HEK293 (cell line): ENCODE data around the gene TMPRSS11A.

Source experiments
- CTCF ChIA-PET: fragments of 350-600 bp; formaldehyde crosslinking; extraction: SDS; loops from one replicate; lab custom pipeline; 2021; ENCODE audit warnings: antibody characterized with exemption; lab: Yijun Ruan, JAX
- POLR2A ChIA-PET: fragments of 300-600 bp; formaldehyde crosslinking; extraction: SDS; loops from one replicate; lab custom pipeline; 2020; ENCODE audit warnings: antibody characterized with exemption, inconsistent platforms; lab: Yijun Ruan, JAX
- H3K27ac ChIP-seq: fragments of 200-500 bp; sonication (Bioruptor generic); 2 replicates; pipeline ENCODE4 v1.5.1; 2014; ENCODE audit warnings: low read depth, low read length, control low read depth, inconsistent platforms; ENCODE audit errors: extremely low read depth
- H3K36me3 ChIP-seq, 2 experiments: fragments of 200-500 bp in 1 of 2; sonication (Bioruptor generic) in 1 of 2; 1 replicate in 1 of 2; 2 replicates in 1 of 2; pipeline ENCODE4 v1.5.1; 2014 to 2017; ENCODE audit warnings: inconsistent platforms in 2 of 2, low read length in 2 of 2; ENCODE audit not compliant: control insufficient read depth in 2 of 2, insufficient read depth in 1 of 2
- H3K4me1 ChIP-seq: fragments of 200-500 bp; sonication (Bioruptor generic); 2 replicates; pipeline ENCODE4 v1.5.1; 2014; ENCODE audit warnings: mild to moderate bottlenecking, low read length, inconsistent platforms; ENCODE audit not compliant: control insufficient read depth, insufficient read depth
- H3K4me3 ChIP-seq: 2 replicates; pipeline ENCODE4 v1.5.1; 2011; ENCODE audit warnings: low read depth, mild to moderate bottlenecking, control low read depth, low read length, moderate library complexity
- H3K9me3 ChIP-seq: fragments of 200-500 bp; sonication (Bioruptor generic); 2 replicates; pipeline ENCODE4 v1.5.1; 2014; ENCODE audit warnings: low read depth, low read length, inconsistent platforms; ENCODE audit not compliant: control insufficient read depth, insufficient read depth
- GLI2 ChIP-seq: fragments of 450-650 bp; formaldehyde crosslinking; IDR thresholded peaks from 2 replicates; pipeline ENCODE4; 2017; ENCODE audit warnings: missing biosample characterization, missing genetic modification characterization, low read depth, borderline replicate concordance
- KLF9 ChIP-seq: fragments of 450-650 bp; formaldehyde crosslinking; IDR thresholded peaks from 2 replicates; pipeline ENCODE4 v1.5.1; 2016; ENCODE audit warnings: missing biosample characterization, missing genetic modification characterization, low read depth
- SCRT2 ChIP-seq: fragments of 450-650 bp; formaldehyde crosslinking; IDR thresholded peaks from 2 replicates; pipeline ENCODE4 v1.5.1; 2016; ENCODE audit warnings: missing biosample characterization, missing genetic modification characterization
- YY1 ChIP-seq: fragments of 450-650 bp; formaldehyde crosslinking; IDR thresholded peaks from 2 replicates; pipeline ENCODE4 v1.5.1; 2018; ENCODE audit warnings: missing biosample characterization, missing genetic modification characterization
- ZBTB17 ChIP-seq: fragments of 450-650 bp; formaldehyde crosslinking; IDR thresholded peaks from 2 replicates; pipeline ENCODE4 v1.5.1; 2016; ENCODE audit warnings: missing biosample characterization, missing genetic modification characterization
- ZNF221 ChIP-seq: fragments of 450-650 bp; formaldehyde crosslinking; IDR thresholded peaks from 2 replicates; pipeline ENCODE4 v1.5.1; 2017; ENCODE audit warnings: missing biosample characterization, missing genetic modification characterization, borderline replicate concordance
- ZNF23 ChIP-seq: fragments of 450-650 bp; formaldehyde crosslinking; IDR thresholded peaks from 2 replicates; pipeline ENCODE4 v1.5.1; 2016; ENCODE audit warnings: missing biosample characterization, missing genetic modification characterization, borderline replicate concordance
- ZNF248 ChIP-seq: fragments of 450-650 bp; formaldehyde crosslinking; IDR thresholded peaks from 2 replicates; pipeline ENCODE4 v1.5.1; 2017; ENCODE audit warnings: missing biosample characterization, missing genetic modification characterization
- ZNF416 ChIP-seq: fragments of 450-650 bp; formaldehyde crosslinking; IDR thresholded peaks from 2 replicates; pipeline ENCODE4 v1.5.1; 2016; ENCODE audit warnings: missing biosample characterization, missing genetic modification characterization
- ZNF596 ChIP-seq: fragments of 450-650 bp; IDR thresholded peaks from 2 replicates; pipeline ENCODE4 v1.5.0; 2018; ENCODE audit warnings: missing biosample characterization, mild to moderate bottlenecking, missing genetic modification characterization, moderate library complexity
- ZNF623 ChIP-seq: fragments of 450-650 bp; formaldehyde crosslinking; IDR thresholded peaks from 2 replicates; pipeline ENCODE4 v1.5.1; 2016; ENCODE audit warnings: missing biosample characterization, missing genetic modification characterization
- ZNF792 ChIP-seq: fragments of 450-650 bp; formaldehyde crosslinking; IDR thresholded peaks from 2 replicates; pipeline ENCODE4 v1.5.1; 2016; ENCODE audit warnings: missing biosample characterization, missing genetic modification characterization
- ZXDB ChIP-seq: fragments of 450-650 bp; formaldehyde crosslinking; IDR thresholded peaks from 2 replicates; pipeline ENCODE4 v1.5.1; 2016; ENCODE audit warnings: missing biosample characterization, missing genetic modification characterization
- TF ChIP-seq, protein P1 (sequence below): fragments of 450-650 bp; formaldehyde crosslinking; IDR thresholded peaks from 2 replicates; pipeline ENCODE4 v1.5.1; 2016; ENCODE audit warnings: missing biosample characterization, missing genetic modification characterization
- TF ChIP-seq, protein P2 (sequence below): fragments of 450-650 bp; formaldehyde crosslinking; conservative IDR thresholded peaks from 2 replicates; pipeline ENCODE4 v1.5.1; 2016; ENCODE audit warnings: low read depth, missing biosample characterization, missing genetic modification characterization
- TF ChIP-seq, protein P3 (sequence below): IDR thresholded peaks from 2 replicates; pipeline ENCODE4 v1.6.1; 2011; ENCODE audit warnings: mild to moderate bottlenecking, low read depth, low read length, borderline replicate concordance
- TF ChIP-seq, protein P4 (sequence below): fragments of 450-650 bp; formaldehyde crosslinking; IDR thresholded peaks from 2 replicates; pipeline ENCODE4 v1.5.1; 2016; ENCODE audit warnings: missing biosample characterization, missing genetic modification characterization, low read depth
- TF ChIP-seq, protein P5 (sequence below): fragments of 450-650 bp; formaldehyde crosslinking; IDR thresholded peaks from 2 replicates; pipeline ENCODE4 v1.5.1; 2017; ENCODE audit warnings: missing biosample characterization, missing genetic modification characterization
- TF ChIP-seq, protein P6 (sequence below): fragments of 450-650 bp; formaldehyde crosslinking; IDR thresholded peaks from 2 replicates; pipeline ENCODE4 v1.5.1; 2017; ENCODE audit warnings: missing biosample characterization, missing genetic modification characterization

TMPRSS11A gene

DNA sequence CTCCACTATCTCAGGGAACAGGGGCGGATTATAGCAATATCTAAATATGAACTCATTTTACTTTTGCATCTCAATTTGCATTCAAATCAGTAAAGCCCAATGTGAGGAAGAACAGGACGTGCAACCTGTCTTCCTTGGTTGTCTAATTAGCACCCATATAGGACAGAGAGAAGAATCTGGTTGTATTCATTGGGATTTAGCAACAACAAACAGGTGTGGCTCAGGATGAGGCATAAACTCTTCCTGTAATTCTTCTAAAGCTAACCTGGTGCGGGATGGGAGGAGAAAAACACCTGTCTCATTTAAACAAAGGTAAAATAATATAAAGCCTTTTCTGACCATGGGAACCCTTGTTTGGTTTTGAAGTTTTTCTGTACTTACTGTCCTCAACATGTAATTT is 22.2 kb downstream of the TMPRSS11A start:
- Histone ChIP-seq H3K4me1 (no peaks in the 10 kb centered on the region), H3K36me3 (no peaks in the 10 kb centered on the region), H3K4me3 (no peak overlapping the region)
- POLR2A ChIA-PET: no interaction called here
- CTCF ChIA-PET: no interaction called here
- TF ChIP-seq, protein P1, sequence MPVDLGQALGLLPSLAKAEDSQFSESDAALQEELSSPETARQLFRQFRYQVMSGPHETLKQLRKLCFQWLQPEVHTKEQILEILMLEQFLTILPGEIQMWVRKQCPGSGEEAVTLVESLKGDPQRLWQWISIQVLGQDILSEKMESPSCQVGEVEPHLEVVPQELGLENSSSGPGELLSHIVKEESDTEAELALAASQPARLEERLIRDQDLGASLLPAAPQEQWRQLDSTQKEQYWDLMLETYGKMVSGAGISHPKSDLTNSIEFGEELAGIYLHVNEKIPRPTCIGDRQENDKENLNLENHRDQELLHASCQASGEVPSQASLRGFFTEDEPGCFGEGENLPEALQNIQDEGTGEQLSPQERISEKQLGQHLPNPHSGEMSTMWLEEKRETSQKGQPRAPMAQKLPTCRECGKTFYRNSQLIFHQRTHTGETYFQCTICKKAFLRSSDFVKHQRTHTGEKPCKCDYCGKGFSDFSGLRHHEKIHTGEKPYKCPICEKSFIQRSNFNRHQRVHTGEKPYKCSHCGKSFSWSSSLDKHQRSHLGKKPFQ (tag by site-specific recombination): no peak
- TF ChIP-seq ZNF416 (tag by site-specific recombination) (no peak), ZNF596 (tag by site-specific recombination) (no peak), ZNF792 (no peak)
- TF ChIP-seq, all 188 proteins: peak for 0
- H3K9me3 ChIP-seq: no peaks in the 10 kb centered on the region
- no peak overlapping the region for H3K27ac ChIP-seq

DNA sequence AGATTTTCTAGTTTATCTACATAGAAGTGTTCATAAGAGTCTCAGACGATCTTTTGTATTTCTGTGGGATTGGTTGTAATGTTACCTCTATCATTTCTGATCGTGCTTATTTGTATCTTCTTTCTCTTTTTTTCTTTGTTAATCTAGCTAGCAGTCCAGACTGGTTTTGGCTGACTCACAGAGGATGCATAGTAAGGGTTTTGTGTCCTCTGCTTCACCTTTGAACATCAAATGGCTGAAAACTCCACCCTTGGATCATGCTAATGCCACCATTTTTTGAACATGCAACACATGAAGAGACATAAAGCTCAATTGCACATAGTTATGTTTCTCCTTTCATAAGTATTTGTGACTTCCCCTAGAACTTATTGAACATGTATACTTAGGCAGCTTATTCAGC is 22.8 kb downstream of the TMPRSS11A start:
- ChIA-PET CTCF (no interaction called here), POLR2A (no interaction called here)
- no peaks in the 10 kb centered on the region for H3K4me1 ChIP-seq
- no peak overlapping the region for H3K4me3 ChIP-seq
- no peaks in the 10 kb centered on the region for H3K9me3 ChIP-seq
- no peaks in the 10 kb centered on the region for H3K36me3 ChIP-seq
- H3K27ac ChIP-seq: no peak overlapping the region
- TF ChIP-seq ZNF23 (tag by site-specific recombination) (no peak), ZNF416 (tag by site-specific recombination) (no peak), ZNF623 (tag by site-specific recombination) (no peak), YY1 (no peak), ZNF248 (tag by site-specific recombination) (no peak), ZXDB (tag by site-specific recombination) (no peak)
- TF ChIP-seq, protein P2, sequence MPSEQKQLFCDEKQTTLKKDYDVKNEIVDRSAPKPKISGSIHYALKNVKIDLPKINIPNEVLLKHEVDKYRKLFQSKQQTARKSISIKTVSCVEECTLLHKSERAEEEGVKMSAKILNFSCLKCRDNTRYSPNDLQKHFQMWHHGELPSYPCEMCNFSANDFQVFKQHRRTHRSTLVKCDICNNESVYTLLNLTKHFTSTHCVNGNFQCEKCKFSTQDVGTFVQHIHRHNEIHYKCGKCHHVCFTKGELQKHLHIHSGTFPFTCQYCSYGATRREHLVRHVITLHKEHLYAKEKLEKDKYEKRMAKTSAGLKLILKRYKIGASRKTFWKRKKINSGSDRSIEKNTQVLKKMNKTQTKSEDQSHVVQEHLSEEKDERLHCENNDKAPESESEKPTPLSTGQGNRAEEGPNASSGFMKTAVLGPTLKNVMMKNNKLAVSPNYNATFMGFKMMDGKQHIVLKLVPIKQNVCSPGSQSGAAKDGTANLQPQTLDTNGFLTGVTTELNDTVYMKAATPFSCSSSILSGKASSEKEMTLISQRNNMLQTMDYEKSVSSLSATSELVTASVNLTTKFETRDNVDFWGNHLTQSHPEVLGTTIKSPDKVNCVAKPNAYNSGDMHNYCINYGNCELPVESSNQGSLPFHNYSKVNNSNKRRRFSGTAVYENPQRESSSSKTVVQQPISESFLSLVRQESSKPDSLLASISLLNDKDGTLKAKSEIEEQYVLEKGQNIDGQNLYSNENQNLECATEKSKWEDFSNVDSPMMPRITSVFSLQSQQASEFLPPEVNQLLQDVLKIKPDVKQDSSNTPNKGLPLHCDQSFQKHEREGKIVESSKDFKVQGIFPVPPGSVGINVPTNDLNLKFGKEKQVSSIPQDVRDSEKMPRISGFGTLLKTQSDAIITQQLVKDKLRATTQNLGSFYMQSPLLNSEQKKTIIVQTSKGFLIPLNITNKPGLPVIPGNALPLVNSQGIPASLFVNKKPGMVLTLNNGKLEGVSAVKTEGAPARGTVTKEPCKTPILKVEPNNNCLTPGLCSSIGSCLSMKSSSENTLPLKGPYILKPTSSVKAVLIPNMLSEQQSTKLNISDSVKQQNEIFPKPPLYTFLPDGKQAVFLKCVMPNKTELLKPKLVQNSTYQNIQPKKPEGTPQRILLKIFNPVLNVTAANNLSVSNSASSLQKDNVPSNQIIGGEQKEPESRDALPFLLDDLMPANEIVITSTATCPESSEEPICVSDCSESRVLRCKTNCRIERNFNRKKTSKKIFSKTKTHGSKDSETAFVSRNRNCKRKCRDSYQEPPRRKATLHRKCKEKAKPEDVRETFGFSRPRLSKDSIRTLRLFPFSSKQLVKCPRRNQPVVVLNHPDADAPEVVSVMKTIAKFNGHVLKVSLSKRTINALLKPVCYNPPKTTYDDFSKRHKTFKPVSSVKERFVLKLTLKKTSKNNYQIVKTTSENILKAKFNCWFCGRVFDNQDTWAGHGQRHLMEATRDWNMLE (tag by site-specific recombination): no peak
- TF ChIP-seq, protein P3, sequence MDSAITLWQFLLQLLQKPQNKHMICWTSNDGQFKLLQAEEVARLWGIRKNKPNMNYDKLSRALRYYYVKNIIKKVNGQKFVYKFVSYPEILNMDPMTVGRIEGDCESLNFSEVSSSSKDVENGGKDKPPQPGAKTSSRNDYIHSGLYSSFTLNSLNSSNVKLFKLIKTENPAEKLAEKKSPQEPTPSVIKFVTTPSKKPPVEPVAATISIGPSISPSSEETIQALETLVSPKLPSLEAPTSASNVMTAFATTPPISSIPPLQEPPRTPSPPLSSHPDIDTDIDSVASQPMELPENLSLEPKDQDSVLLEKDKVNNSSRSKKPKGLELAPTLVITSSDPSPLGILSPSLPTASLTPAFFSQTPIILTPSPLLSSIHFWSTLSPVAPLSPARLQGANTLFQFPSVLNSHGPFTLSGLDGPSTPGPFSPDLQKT: no peak

DNA sequence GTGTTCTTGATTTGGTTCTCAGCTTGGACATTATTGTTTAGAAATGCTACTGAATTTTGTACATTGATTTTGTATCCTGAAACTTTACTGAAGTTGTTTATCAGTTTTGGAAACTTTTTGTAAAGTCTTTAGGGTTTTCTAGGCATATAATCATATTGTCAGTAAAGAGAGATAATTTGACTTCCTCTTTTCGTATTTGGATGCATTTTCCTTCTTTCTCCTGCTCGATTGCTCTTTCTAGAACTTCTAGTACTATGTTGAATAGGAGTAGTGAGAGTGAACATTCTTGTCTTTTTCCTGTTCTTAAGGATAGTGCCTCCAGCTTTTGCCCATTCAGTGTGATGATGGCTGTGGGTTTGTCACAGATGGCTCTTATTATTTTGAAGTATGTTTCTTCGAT is 24.1 kb downstream of the TMPRSS11A start:
- POLR2A ChIA-PET: no interaction called here
- CTCF ChIA-PET: no interaction called here
- TF ChIP-seq, protein P4, sequence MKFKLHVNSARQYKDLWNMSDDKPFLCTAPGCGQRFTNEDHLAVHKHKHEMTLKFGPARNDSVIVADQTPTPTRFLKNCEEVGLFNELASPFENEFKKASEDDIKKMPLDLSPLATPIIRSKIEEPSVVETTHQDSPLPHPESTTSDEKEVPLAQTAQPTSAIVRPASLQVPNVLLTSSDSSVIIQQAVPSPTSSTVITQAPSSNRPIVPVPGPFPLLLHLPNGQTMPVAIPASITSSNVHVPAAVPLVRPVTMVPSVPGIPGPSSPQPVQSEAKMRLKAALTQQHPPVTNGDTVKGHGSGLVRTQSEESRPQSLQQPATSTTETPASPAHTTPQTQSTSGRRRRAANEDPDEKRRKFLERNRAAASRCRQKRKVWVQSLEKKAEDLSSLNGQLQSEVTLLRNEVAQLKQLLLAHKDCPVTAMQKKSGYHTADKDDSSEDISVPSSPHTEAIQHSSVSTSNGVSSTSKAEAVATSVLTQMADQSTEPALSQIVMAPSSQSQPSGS (tag by site-specific recombination): no peak
- no peak for TF ChIP-seq GLI2 (tag by site-specific recombination)
- TF ChIP-seq ZBTB17: no peak
- no peak for TF ChIP-seq SCRT2
- TF ChIP-seq, protein P5, sequence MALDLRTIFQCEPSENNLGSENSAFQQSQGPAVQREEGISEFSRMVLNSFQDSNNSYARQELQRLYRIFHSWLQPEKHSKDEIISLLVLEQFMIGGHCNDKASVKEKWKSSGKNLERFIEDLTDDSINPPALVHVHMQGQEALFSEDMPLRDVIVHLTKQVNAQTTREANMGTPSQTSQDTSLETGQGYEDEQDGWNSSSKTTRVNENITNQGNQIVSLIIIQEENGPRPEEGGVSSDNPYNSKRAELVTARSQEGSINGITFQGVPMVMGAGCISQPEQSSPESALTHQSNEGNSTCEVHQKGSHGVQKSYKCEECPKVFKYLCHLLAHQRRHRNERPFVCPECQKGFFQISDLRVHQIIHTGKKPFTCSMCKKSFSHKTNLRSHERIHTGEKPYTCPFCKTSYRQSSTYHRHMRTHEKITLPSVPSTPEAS (tag by site-specific recombination): no peak
- TF ChIP-seq ZNF221: no peak
- TF ChIP-seq KLF9 (tag by site-specific recombination): no peak
- TF ChIP-seq, protein P6, sequence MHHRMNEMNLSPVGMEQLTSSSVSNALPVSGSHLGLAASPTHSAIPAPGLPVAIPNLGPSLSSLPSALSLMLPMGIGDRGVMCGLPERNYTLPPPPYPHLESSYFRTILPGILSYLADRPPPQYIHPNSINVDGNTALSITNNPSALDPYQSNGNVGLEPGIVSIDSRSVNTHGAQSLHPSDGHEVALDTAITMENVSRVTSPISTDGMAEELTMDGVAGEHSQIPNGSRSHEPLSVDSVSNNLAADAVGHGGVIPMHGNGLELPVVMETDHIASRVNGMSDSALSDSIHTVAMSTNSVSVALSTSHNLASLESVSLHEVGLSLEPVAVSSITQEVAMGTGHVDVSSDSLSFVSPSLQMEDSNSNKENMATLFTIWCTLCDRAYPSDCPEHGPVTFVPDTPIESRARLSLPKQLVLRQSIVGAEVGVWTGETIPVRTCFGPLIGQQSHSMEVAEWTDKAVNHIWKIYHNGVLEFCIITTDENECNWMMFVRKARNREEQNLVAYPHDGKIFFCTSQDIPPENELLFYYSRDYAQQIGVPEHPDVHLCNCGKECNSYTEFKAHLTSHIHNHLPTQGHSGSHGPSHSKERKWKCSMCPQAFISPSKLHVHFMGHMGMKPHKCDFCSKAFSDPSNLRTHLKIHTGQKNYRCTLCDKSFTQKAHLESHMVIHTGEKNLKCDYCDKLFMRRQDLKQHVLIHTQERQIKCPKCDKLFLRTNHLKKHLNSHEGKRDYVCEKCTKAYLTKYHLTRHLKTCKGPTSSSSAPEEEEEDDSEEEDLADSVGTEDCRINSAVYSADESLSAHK (tag by site-specific recombination): no peak

More for the DNA sequence above, 24.1 kb downstream of the TMPRSS11A start:
- no peaks in the 10 kb centered on the region for H3K36me3 ChIP-seq
- H3K27ac ChIP-seq: no peak overlapping the region
- H3K9me3 ChIP-seq: no peaks in the 10 kb centered on the region
- no peaks in the 10 kb centered on the region; the same call in 1 of the 2 replicates for H3K4me1 ChIP-seq
- no peak overlapping the region for H3K4me3 ChIP-seq
